Natural killer cell (primary cell): Measurements from ENCODE around the gene IKZF5. TPM values are rescaled to one million over a fixed set of nuclear protein-coding genes. Genes with fewer than 3 reads are reported as not detected.

Source experiments
- ATAC-seq, 3 donors: fragments of 150-1000 bp in 2 of 3; fragments of 200-7000 bp in 1 of 3; cut with Tn5 transposase; 1 replicate in 1 of 3; 2 replicates in 2 of 3; pipeline ENCODE4 v1.10.0; 2021; ENCODE audit warnings: mild to moderate bottlenecking in 2 of 3, moderate library complexity in 2 of 3
- DNase-seq, 2 donors: peaks; one replicate each; pipeline versions ENCODE4 v3.0.0 to v3.0.0-alpha.2; 2013 to 2021; ENCODE audit warnings: mixed read lengths in 1 of 2
- H3K27ac ChIP-seq: one replicate; pipeline ENCODE4 v1.5.1; 2013; ENCODE audit warnings: mild to moderate bottlenecking, low read length
- H3K27me3 ChIP-seq: one replicate; pipeline ENCODE4 v1.6.1; 2013; ENCODE audit warnings: low read length; ENCODE audit not compliant: control insufficient read depth, insufficient read depth
- H3K36me3 ChIP-seq: one replicate; pipeline ENCODE4 v1.6.1; 2013; ENCODE audit warnings: low read length; ENCODE audit not compliant: control insufficient read depth, insufficient read depth
- H3K4me1 ChIP-seq: one replicate; pipeline ENCODE4 v1.6.1; 2013; ENCODE audit warnings: low read length; ENCODE audit not compliant: control insufficient read depth, insufficient read depth
- H3K4me3 ChIP-seq: one replicate; pipeline ENCODE4 v1.5.1; 2013; ENCODE audit warnings: low read length
- H3K9me3 ChIP-seq: one replicate; pipeline ENCODE4 v1.6.1; 2013; ENCODE audit warnings: low read length; ENCODE audit not compliant: control insufficient read depth, insufficient read depth
- H3K27ac Mint-ChIP-seq, 2 donors: one replicate each; pipeline ENCODE4 v1.8.0; 2022; ENCODE audit warnings: mild to moderate bottlenecking in 2 of 2, mixed read lengths in 2 of 2, moderate library complexity in 1 of 2
- H3K27me3 Mint-ChIP-seq, 2 donors: one replicate each; pipeline ENCODE4 v1.8.0; 2022; ENCODE audit warnings: low read depth in 2 of 2, mixed read lengths in 2 of 2
- H3K36me3 Mint-ChIP-seq: one replicate; pipeline ENCODE4 v1.8.0; 2022; ENCODE audit warnings: mixed read lengths
- H3K4me1 Mint-ChIP-seq, 2 donors: one replicate each; pipeline ENCODE4 v1.8.0; 2022; ENCODE audit warnings: mixed read lengths in 2 of 2
- H3K4me3 Mint-ChIP-seq: one replicate; pipeline ENCODE4 v1.8.0; 2022; ENCODE audit warnings: mild to moderate bottlenecking, moderate library complexity, mixed read lengths
- H3K9me3 Mint-ChIP-seq, 2 donors: one replicate each; pipeline ENCODE4 v1.8.0; 2022; ENCODE audit warnings: mixed read lengths in 2 of 2
- CTCF ChIP-seq: fragments of 200-600 bp; IDR thresholded peaks from one replicate; pipeline ENCODE4 v1.8.0; 2022; ENCODE audit warnings: antibody characterized with exemption
- WGBS: methylation state at CpG from one replicate; pipeline ENCODE4 v1.1.7; 2013; ENCODE audit warnings: missing lambda C conversion rate; ENCODE audit not compliant: insufficient coverage; 5-methylcytosine and 5-hydroxymethylcytosine counted together
- intact Hi-C: fragments of 100-400 bp; cut with micrococcal nuclease; formaldehyde crosslinking; loops from one replicate; pipeline ENCODE4 v1.14.2; 2022
- total RNA-seq, 4 donors: library from RNA; stranded (reverse); fragments of 120-200 nt in 1 of 4; gene quantifications; one replicate each; pipeline versions ENCODE4 v1.2.3 to v1.2.4, GENCODE V29; 2013 to 2022

Gene IKZF5
- total RNA-seq, 3 donors from 2014 or later (not counting 1 experiment from before 2014, with no cell fraction given) = 40.3 to 65.0 (median 51.8) TPM

GRCh38 chr10:122966879-122967278 lies 41.7 kb downstream of the IKZF5 start:
- TF ChIP-seq CTCF = no peak
- H3K4me3 ChIP-seq = no peak overlapping the region
- no peaks in the 10 kb centered on the region for H3K27me3 ChIP-seq
- Mint-ChIP-seq H3K36me3 (peaks cover 33% of the 10 kb centered on the region), H3K4me3 (no peak overlapping the region), H3K4me1 (no peaks in the 10 kb centered on the region), H3K27ac (no peak overlapping the region), H3K27me3 (peaks cover 39 to 69% of the 10 kb centered on the region in 2 donors), H3K9me3 (peaks cover 3 to 17% of the 10 kb centered on the region in 2 donors)
- no peaks in the 10 kb centered on the region for H3K4me1 ChIP-seq
- H3K9me3 ChIP-seq = no peaks in the 10 kb centered on the region
- DNase-seq (no peak), ATAC-seq (no peak)
- intact Hi-C loops = no loop called here
- no peak overlapping the region for H3K27ac ChIP-seq
- no peaks in the 10 kb centered on the region for H3K36me3 ChIP-seq

GRCh38 chr10:122962405-122962804 lies 46.2 kb downstream of the IKZF5 start:
- WGBS = 72% methylated on average over 3 of the region's 3 CpGs
- Mint-ChIP-seq H3K27me3 (peaks cover 19 to 40% of the 10 kb centered on the region in 2 donors), H3K9me3 (peaks cover 0 to 8% of the 10 kb centered on the region in 2 donors), H3K4me1 (no peaks in the 10 kb centered on the region), H3K27ac (no peak overlapping the region), H3K4me3 (no peak overlapping the region), H3K36me3 (peaks cover 17% of the 10 kb centered on the region)
- DNase-seq (no peak), ATAC-seq (no peak)
- no peak overlapping the region for H3K4me3 ChIP-seq
- intact Hi-C loops = no loop called here
- TF ChIP-seq CTCF = no peak
- no peaks in the 10 kb centered on the region for H3K4me1 ChIP-seq
- H3K9me3 ChIP-seq = no peaks in the 10 kb centered on the region
- H3K27ac ChIP-seq = no peak overlapping the region
- H3K36me3 ChIP-seq = no peaks in the 10 kb centered on the region
- no peaks in the 10 kb centered on the region for H3K27me3 ChIP-seq

- H3K4me3 Mint-ChIP-seq = no peak overlapping the region
- ATAC-seq = no peak
- WGBS = 92% methylated on average over 5 of the region's 5 CpGs
These were observed 51.1 kb downstream of the IKZF5 start for GRCh38 chr10:122957474-122957873.

More at GRCh38 chr10:122957474-122957873, 51.1 kb downstream of the IKZF5 start:
- Histone ChIP-seq H3K4me1 (peaks cover 16% of the 10 kb centered on the region), H3K27ac (no peak overlapping the region), H3K27me3 (no peaks in the 10 kb centered on the region), H3K9me3 (peaks cover 5% of the 10 kb centered on the region), H3K4me3 (no peak overlapping the region), H3K36me3 (no peaks in the 10 kb centered on the region)
- no peaks in the 10 kb centered on the region for H3K36me3 Mint-ChIP-seq
- TF ChIP-seq CTCF = no peak
- peaks cover 20 to 24% of the 10 kb centered on the region in 2 donors for H3K4me1 Mint-ChIP-seq
- no peak overlapping the region for H3K27ac Mint-ChIP-seq
- no peaks in the 10 kb centered on the region for H3K9me3 Mint-ChIP-seq
- intact Hi-C loops = no loop called here
- DNase-seq = no peak
- H3K27me3 Mint-ChIP-seq = peaks cover 4 to 13% of the 10 kb centered on the region in 2 donors
